HUES64 (cell line): ENCODE results near the gene NANOGP8.

Experiments used
- H3K27ac ChIP-seq: 2 replicates; pipeline ENCODE4 v1.7.0; 2013; ENCODE audit warnings: low read depth, low read length, inconsistent platforms
- H3K27me3 ChIP-seq: 2 replicates; pipeline ENCODE4 v1.6.1; 2013; ENCODE audit warnings: mild to moderate bottlenecking, low read length; ENCODE audit not compliant: insufficient read depth
- H3K36me3 ChIP-seq: 2 replicates; pipeline ENCODE4 v1.6.1; 2013; ENCODE audit warnings: mild to moderate bottlenecking, low read length; ENCODE audit not compliant: insufficient read depth
- H3K4me1 ChIP-seq: 2 replicates; pipeline ENCODE4 v1.6.1; 2013; ENCODE audit warnings: mild to moderate bottlenecking, low read length, moderate library complexity; ENCODE audit not compliant: insufficient read depth
- H3K4me3 ChIP-seq: 2 replicates; pipeline ENCODE4 v1.5.1; 2013; ENCODE audit warnings: mild to moderate bottlenecking, low read length, moderate library complexity
- H3K9ac ChIP-seq: 2 replicates; pipeline ENCODE4 v1.6.1; 2013; ENCODE audit warnings: mild to moderate bottlenecking, low read depth, low read length
- H3K9me3 ChIP-seq: 2 replicates; pipeline ENCODE4 v1.6.1; 2013; ENCODE audit warnings: low read depth, low read length; ENCODE audit not compliant: insufficient read depth
- WGBS: fragments of 150-250, 120-280 bp; methylation state at CpG from one replicate; pipeline ENCODE4 v1.1.7; 2013; ENCODE audit warnings: missing lambda C conversion rate; 5-methylcytosine and 5-hydroxymethylcytosine counted together

Gene NANOGP8

GRCh38 chr15:35078221-35078915 is 6.7 kb downstream of the NANOGP8 start:
- Histone ChIP-seq H3K4me3 (no peak overlapping the region), H3K27ac (no peak overlapping the region), H3K9me3 (peaks cover 11% of the 10 kb centered on the region; the same call in 1 of the 2 replicates), H3K27me3 (no peaks in the 10 kb centered on the region), H3K9ac (no peak overlapping the region), H3K36me3 (no peaks in the 10 kb centered on the region), H3K4me1 (peaks cover 3% of the 10 kb centered on the region; the same call in 1 of the 2 replicates)
- WGBS, result 34% methylated on average over 6 of the region's 6 CpGs

GRCh38 chr15:35071106-35071505 is 14.0 kb downstream of the NANOGP8 start:
- H3K36me3 ChIP-seq, result no peaks in the 10 kb centered on the region
- H3K9me3 ChIP-seq, result no peaks in the 10 kb centered on the region
- 95% methylated on average over 13 of the region's 13 CpGs for WGBS
- H3K4me1 ChIP-seq, result peaks cover 15% of the 10 kb centered on the region
- H3K27ac ChIP-seq, result no peak overlapping the region
- H3K4me3 ChIP-seq, result no peak overlapping the region
- no peak overlapping the region for H3K9ac ChIP-seq
- H3K27me3 ChIP-seq, result no peaks in the 10 kb centered on the region

- Histone ChIP-seq H3K27me3 (no peaks in the 10 kb centered on the region), H3K4me3 (no peak overlapping the region), H3K27ac (no peak overlapping the region), H3K9ac (no peak overlapping the region), H3K36me3 (no peaks in the 10 kb centered on the region), H3K9me3 (no peaks in the 10 kb centered on the region), H3K4me1 (peaks cover 30% of the 10 kb centered on the region)
- 91% methylated on average over 6 of the region's 6 CpGs for whole genome bisulfite sequencing
Measured at GRCh38 chr15:35068846-35069475, 16.1 kb downstream of the NANOGP8 start.

- Histone ChIP-seq H3K4me1 (peaks cover 33% of the 10 kb centered on the region), H3K27me3 (no peaks in the 10 kb centered on the region), H3K9me3 (no peaks in the 10 kb centered on the region), H3K36me3 (no peaks in the 10 kb centered on the region), H3K4me3 (no peak overlapping the region), H3K27ac (no peak overlapping the region), H3K9ac (no peak overlapping the region)
- WGBS, result 84% methylated on average over 9 of the region's 10 CpGs
Measured at GRCh38 chr15:35067496-35068347, 17.4 kb downstream of the NANOGP8 start.

GRCh38 chr15:35066094-35066493 is 19.0 kb downstream of the NANOGP8 start:
- Histone ChIP-seq H3K27ac (no peak overlapping the region), H3K9me3 (no peaks in the 10 kb centered on the region), H3K4me1 (peaks cover 49% of the 10 kb centered on the region), H3K36me3 (no peaks in the 10 kb centered on the region), H3K9ac (no peak overlapping the region), H3K27me3 (no peaks in the 10 kb centered on the region), H3K4me3 (no peak overlapping the region)
- WGBS, result 94% methylated on average over 4 of the region's 4 CpGs

- H3K27ac ChIP-seq, result no peak overlapping the region
- peaks cover 54% of the 10 kb centered on the region for H3K4me1 ChIP-seq
- no peaks in the 10 kb centered on the region for H3K27me3 ChIP-seq
- no peak overlapping the region for H3K4me3 ChIP-seq
- whole genome bisulfite sequencing, result 87% methylated on average over 7 of the region's 8 CpGs
- H3K9ac ChIP-seq, result no peak overlapping the region
- H3K36me3 ChIP-seq, result no peaks in the 10 kb centered on the region
- H3K9me3 ChIP-seq, result no peaks in the 10 kb centered on the region
Measured at GRCh38 chr15:35064576-35065190, 20.4 kb downstream of the NANOGP8 start.

- peak overlapping the region; percentile 63; the same call in 1 of the 2 replicates for H3K27ac ChIP-seq
- peaks cover 57% of the 10 kb centered on the region for H3K4me1 ChIP-seq
- no peak overlapping the region for H3K4me3 ChIP-seq
- no peaks in the 10 kb centered on the region for H3K9me3 ChIP-seq
- H3K36me3 ChIP-seq, result no peaks in the 10 kb centered on the region
- 90% methylated on average over 1 of the region's 1 CpG for WGBS
- H3K9ac ChIP-seq, result no peak overlapping the region; the same call in 1 of the 2 replicates
- no peaks in the 10 kb centered on the region for H3K27me3 ChIP-seq
Measured at GRCh38 chr15:35062738-35063099, 22.4 kb downstream of the NANOGP8 start.

- Histone ChIP-seq H3K9me3 (no peaks in the 10 kb centered on the region), H3K9ac (peak overlapping the region; percentile 58; the same call in 1 of the 2 replicates), H3K27ac (peak overlapping the region; percentile 63), H3K36me3 (no peaks in the 10 kb centered on the region), H3K27me3 (no peaks in the 10 kb centered on the region), H3K4me3 (peak overlapping the region; percentile 23), H3K4me1 (peaks cover 51% of the 10 kb centered on the region)
- 32% methylated on average over 4 of the region's 6 CpGs for WGBS
Measured at GRCh38 chr15:35061825-35062737, 23.0 kb downstream of the NANOGP8 start.

GRCh38 chr15:35061161-35061824 is 23.8 kb downstream of the NANOGP8 start:
- H3K4me1 ChIP-seq, result peaks cover 51% of the 10 kb centered on the region
- H3K27ac ChIP-seq, result peak overlapping the region; percentile 63
- no peaks in the 10 kb centered on the region for H3K27me3 ChIP-seq
- WGBS, result 62% methylated on average over 13 of the region's 13 CpGs
- H3K9me3 ChIP-seq, result no peaks in the 10 kb centered on the region
- H3K9ac ChIP-seq, result peak overlapping the region; percentile 58
- H3K36me3 ChIP-seq, result no peaks in the 10 kb centered on the region
- H3K4me3 ChIP-seq, result peak overlapping the region; percentile 23

GRCh38 chr15:35060591-35060990 is 24.5 kb downstream of the NANOGP8 start:
- Histone ChIP-seq H3K27me3 (no peaks in the 10 kb centered on the region), H3K9me3 (no peaks in the 10 kb centered on the region), H3K9ac (no peak overlapping the region), H3K36me3 (no peaks in the 10 kb centered on the region), H3K4me3 (no peak overlapping the region), H3K4me1 (peaks cover 51% of the 10 kb centered on the region), H3K27ac (0 out of 2 replicates have a peak overlapping the region, but pooled peaks have one; percentile 24)
- 72% methylated on average over 4 of the region's 4 CpGs for WGBS
